Activated naive CD4-positive, alpha-beta T cell treated with anti-CD3 and anti-CD28 coated beads, Interleukin-2, amount 10 ng/mL, durations not matched to agents 7 days and 5 days (primary cell): Measurements from ENCODE around the gene TNFRSF6B.
A peak's percentile ranks its signal among the peaks of the same experiment; 100 is the strongest.
"Not testable (repeated sequence)": the region's sequence is repeated elsewhere in the genome, so short reads cannot be mapped to it uniquely, and the experiment has no call there.

Source experiments
- CTCF ChIA-PET: fragments of 350-600 bp; sonication (Branson Sonifier 250); formaldehyde crosslinking; loops from one replicate; lab custom pipeline; 2021; ENCODE audit warnings: antibody characterized with exemption; lab: Charles Lee
- DNase-seq: peaks from one replicate; pipeline ENCODE4 v3.0.0-alpha.2; 2020
- H3K27ac Mint-ChIP-seq: one replicate; pipeline ENCODE4 v1.8.0; 2021; ENCODE audit warnings: mild to moderate bottlenecking, moderate library complexity, mixed read lengths
- H3K27me3 Mint-ChIP-seq: one replicate; pipeline ENCODE4 v1.8.0; 2021; ENCODE audit warnings: mild to moderate bottlenecking, mixed read lengths
- H3K36me3 Mint-ChIP-seq: one replicate; pipeline ENCODE4 v1.8.0; 2021; ENCODE audit warnings: mixed read lengths
- H3K4me1 Mint-ChIP-seq: one replicate; pipeline ENCODE4 v1.8.0; 2021; ENCODE audit warnings: mixed read lengths
- H3K4me3 Mint-ChIP-seq: one replicate; pipeline ENCODE4 v1.8.0; 2021; ENCODE audit warnings: mild to moderate bottlenecking, moderate library complexity, mixed read lengths
- H3K9me3 Mint-ChIP-seq: one replicate; pipeline ENCODE4 v1.8.0; 2021; ENCODE audit warnings: mixed read lengths

TNFRSF6B gene

GRCh38 chr20:63711085-63711645 is 14.7 kb downstream of the TNFRSF6B start:
- DNase-seq, result no peak
- H3K9me3 Mint-ChIP-seq, result peaks cover 17% of the 10 kb centered on the region
- CTCF ChIA-PET, result interaction anchor here (0.9 kb wide), 1 partner anchor 25 kb away, joined by 3 read pairs; the partner anchor contains the start of gene LIME1
- H3K27me3 Mint-ChIP-seq, result no peaks in the 10 kb centered on the region
- H3K4me3 Mint-ChIP-seq, result peak overlapping the region; percentile 33
- H3K4me1 Mint-ChIP-seq, result peaks cover 51% of the 10 kb centered on the region
- H3K27ac Mint-ChIP-seq, result no peak overlapping the region
- H3K36me3 Mint-ChIP-seq, result peaks cover 64% of the 10 kb centered on the region

- H3K27me3 Mint-ChIP-seq, result no peaks in the 10 kb centered on the region
- peaks cover 17% of the 10 kb centered on the region for H3K9me3 Mint-ChIP-seq
- H3K27ac Mint-ChIP-seq, result peak overlapping the region; percentile 39
- CTCF ChIA-PET, result interaction anchor here (0.6 to 0.9 kb wide), 2 partner anchors 11 to 24 kb away, joined by 3 read pairs; partner anchors contain the start of gene LIME1
- no peak overlapping the region for H3K4me3 Mint-ChIP-seq
- peaks cover 44% of the 10 kb centered on the region for H3K4me1 Mint-ChIP-seq
- H3K36me3 Mint-ChIP-seq, result peaks cover 65% of the 10 kb centered on the region
- no peak for DNase-seq
These were observed 15.7 kb downstream of the TNFRSF6B start for GRCh38 chr20:63712191-63712590.

- peaks cover 77% of the 10 kb centered on the region for H3K36me3 Mint-ChIP-seq
- H3K27me3 Mint-ChIP-seq, result no peaks in the 10 kb centered on the region
- no peak overlapping the region for H3K27ac Mint-ChIP-seq
- H3K4me3 Mint-ChIP-seq, result no peak overlapping the region
- DNase-seq, result no peak
- CTCF ChIA-PET, result interaction anchor here (1.2 kb wide), 1 partner anchor 22 kb away, joined by 3 read pairs; the partner anchor contains the start of gene LIME1
- peaks cover 31% of the 10 kb centered on the region for H3K4me1 Mint-ChIP-seq
- peaks cover 23% of the 10 kb centered on the region for H3K9me3 Mint-ChIP-seq
These were observed 18.4 kb downstream of the TNFRSF6B start for GRCh38 chr20:63714858-63715257.

- Mint-ChIP-seq H3K27ac (peak overlapping the region; percentile 9), H3K36me3 (peaks cover 68% of the 10 kb centered on the region), H3K27me3 (no peaks in the 10 kb centered on the region), H3K4me1 (peaks cover 19% of the 10 kb centered on the region), H3K4me3 (no peak overlapping the region), H3K9me3 (peaks cover 19% of the 10 kb centered on the region)
- CTCF ChIA-PET, result interaction anchor here (1.6 kb wide), 1 partner anchor 10 kb away, joined by 4 read pairs; the partner anchor contains the start of genes ARFRP1 and ZGPAT
- DNase-seq, result no peak
These were observed 22.5 kb downstream of the TNFRSF6B start for GRCh38 chr20:63718996-63719395.

- not testable (repeated sequence) for H3K27me3 Mint-ChIP-seq, DNase-seq, H3K4me3 Mint-ChIP-seq, H3K27ac Mint-ChIP-seq
- Mint-ChIP-seq H3K4me1 (peaks cover 33% of the 10 kb centered on the region), H3K9me3 (peaks cover 18% of the 10 kb centered on the region), H3K36me3 (peaks cover 61% of the 10 kb centered on the region)
- CTCF ChIA-PET, result interaction anchor here (1.4 kb wide), 1 partner anchor 11 kb away, joined by 3 read pairs; no protein-coding TSS in a partner anchor
These were observed 26.6 kb downstream of the TNFRSF6B start for GRCh38 chr20:63722967-63723622.

- H3K4me1 Mint-ChIP-seq, result peaks cover 42% of the 10 kb centered on the region
- CTCF ChIA-PET, H3K27ac Mint-ChIP-seq, H3K27me3 Mint-ChIP-seq, H3K4me3 Mint-ChIP-seq, H3K9me3 Mint-ChIP-seq: not testable (repeated sequence)
- peaks cover 41% of the 10 kb centered on the region for H3K36me3 Mint-ChIP-seq
- DNase-seq, result peak; percentile 21
These were observed 33.8 kb downstream of the TNFRSF6B start for GRCh38 chr20:63730189-63730733.

GRCh38 chr20:63731410-63731809 is 35.0 kb downstream of the TNFRSF6B start:
- Mint-ChIP-seq H3K36me3 (peaks cover 46% of the 10 kb centered on the region), H3K4me3 (no peak overlapping the region), H3K27me3 (no peaks in the 10 kb centered on the region), H3K4me1 (peaks cover 49% of the 10 kb centered on the region), H3K27ac (no peak overlapping the region), H3K9me3 (peaks cover 3% of the 10 kb centered on the region)
- CTCF ChIA-PET, result no interaction called here
- DNase-seq, result no peak

GRCh38 chr20:63732118-63733095 is 36.0 kb downstream of the TNFRSF6B start:
- H3K4me3 Mint-ChIP-seq, result no peak overlapping the region
- DNase-seq, result no peak
- H3K4me1 Mint-ChIP-seq, result peaks cover 41% of the 10 kb centered on the region
- peaks cover 49% of the 10 kb centered on the region for H3K36me3 Mint-ChIP-seq
- no peak overlapping the region for H3K27ac Mint-ChIP-seq
- H3K9me3 Mint-ChIP-seq, result no peaks in the 10 kb centered on the region
- CTCF ChIA-PET, result no interaction called here
- H3K27me3 Mint-ChIP-seq, result no peaks in the 10 kb centered on the region

GRCh38 chr20:63733117-63733516 is 36.7 kb downstream of the TNFRSF6B start:
- no peak overlapping the region for H3K27ac Mint-ChIP-seq

GRCh38 chr20:63733579-63734081 is 37.2 kb downstream of the TNFRSF6B start:
- no peak overlapping the region for H3K4me3 Mint-ChIP-seq
- H3K27me3 Mint-ChIP-seq, result no peaks in the 10 kb centered on the region
- H3K4me1 Mint-ChIP-seq, result peaks cover 29% of the 10 kb centered on the region
- H3K36me3 Mint-ChIP-seq, result peaks cover 41% of the 10 kb centered on the region
- CTCF ChIA-PET, result interaction anchor here (0.6 kb wide), 1 partner anchor 28 kb away, joined by 3 read pairs; no protein-coding TSS in a partner anchor
- H3K9me3 Mint-ChIP-seq, result no peaks in the 10 kb centered on the region
- no peak for DNase-seq
- peak overlapping the region; percentile 17 for H3K27ac Mint-ChIP-seq

More at GRCh38 chr20:63733117-63733516, 36.7 kb downstream of the TNFRSF6B start:
- Mint-ChIP-seq H3K36me3 (peaks cover 46% of the 10 kb centered on the region), H3K9me3 (no peaks in the 10 kb centered on the region), H3K4me3 (no peak overlapping the region), H3K4me1 (peaks cover 34% of the 10 kb centered on the region), H3K27me3 (no peaks in the 10 kb centered on the region)
- no peak for DNase-seq
- CTCF ChIA-PET, result no interaction called here

- Mint-ChIP-seq H3K27ac (no peak overlapping the region), H3K4me3 (no peak overlapping the region)
These were observed 37.9 kb downstream of the TNFRSF6B start for GRCh38 chr20:63734111-63734945.

GRCh38 chr20:63734946-63735858 is 38.8 kb downstream of the TNFRSF6B start:
- H3K27ac Mint-ChIP-seq, result peak overlapping the region; percentile 92
- H3K27me3 Mint-ChIP-seq, result no peaks in the 10 kb centered on the region
- peaks cover 27% of the 10 kb centered on the region for H3K4me1 Mint-ChIP-seq
- H3K36me3 Mint-ChIP-seq, result peaks cover 33% of the 10 kb centered on the region
- no peaks in the 10 kb centered on the region for H3K9me3 Mint-ChIP-seq
- CTCF ChIA-PET, result interaction anchor here (1.4 kb wide), 1 partner anchor 24 kb away, joined by 3 read pairs; no protein-coding TSS in a partner anchor
- DNase-seq, result no peak
- H3K4me3 Mint-ChIP-seq, result peak overlapping the region; percentile 89

More at GRCh38 chr20:63734111-63734945, 37.9 kb downstream of the TNFRSF6B start:
- Mint-ChIP-seq H3K9me3 (no peaks in the 10 kb centered on the region), H3K36me3 (peaks cover 39% of the 10 kb centered on the region), H3K27me3 (no peaks in the 10 kb centered on the region), H3K4me1 (peaks cover 27% of the 10 kb centered on the region)
- CTCF ChIA-PET, result interaction anchor here (0.6 kb wide), 1 partner anchor 27 kb away, joined by 3 read pairs; no protein-coding TSS in a partner anchor
- DNase-seq, result no peak
